ENCODE results near the gene MRPL23. TPM values are rescaled to one million over a fixed set of nuclear protein-coding genes. Genes with fewer than 3 reads are reported as not detected.

MRPL23 gene
- total and polyA plus RNA-seq, 2 donors (not counting 3 experiments of a cell fraction or from before 2014, with no cell fraction given) = 72.7 to 222 TPM

- Histone ChIP-seq H3K79me2 (ENCODE audit: control insufficient read depth, insufficient read depth, low read length) (no peaks in the 10 kb centered on the region), H4K20me1 (replicated peaks; ENCODE audit: control insufficient read depth, extremely low read depth, insufficient read depth, low read length) (no peaks in the 10 kb centered on the region), H3K4me3 (replicated peaks in 1 of 3; ENCODE audit: insufficient read depth in 1 of 3, low read depth in 1 of 3, low read length in 3 of 3) (no peak overlapping the region), H2AFZ (ENCODE audit: low read depth, low read length) (no peak overlapping the region), H3K36me3 (ENCODE audit: control insufficient read depth in 2 of 2, extremely low read depth in 1 of 2, insufficient read depth in 2 of 2, low read length in 2 of 2) (no peaks in the 10 kb centered on the region), H3K9me1 (replicated peaks; ENCODE audit: control insufficient read depth, extremely low read depth, insufficient read depth, low read length) (no peaks in the 10 kb centered on the region), H3K9me3 (replicated peaks; ENCODE audit: control insufficient read depth, insufficient read depth, low read length) (no peaks in the 10 kb centered on the region), H3K4me1 (ENCODE audit: control insufficient read depth, extremely low read depth, insufficient read depth, low read length) (no peaks in the 10 kb centered on the region), H3K9ac (replicated peaks; ENCODE audit: extremely low read depth, insufficient read depth, low read length) (no peak overlapping the region), H3K27me3 (ENCODE audit: control insufficient read depth in 2 of 2, insufficient read depth in 2 of 2, low read length in 2 of 2) (no peaks in the 10 kb centered on the region), H3K27ac (ENCODE audit: insufficient read depth, low read depth, low read length) (no peak overlapping the region), H3K4me2 (ENCODE audit: insufficient read depth, low read length) (no peak overlapping the region)
- dilution Hi-C loops (cut with MboI; ENCODE audit: extremely low pct_ligation_motif_present, low sequenced_read_pairs) = no loop called here
- intact Hi-C loops (cut with micrococcal nuclease) = no loop called here
- peak; percentile 37 for FAIRE-seq
- no peak for TF ChIP-seq JUN (IDR thresholded peaks at IDR 0.05; ENCODE audit: borderline replicate concordance, insufficient read depth, insufficient read length, low read depth)
- DNase-seq (ENCODE audit: low read depth, low spot score) = no peak
- ChIA-PET POLR2A (no interaction called here), CTCF (interaction anchor here (0.9 to 4.9 kb wide), 18 partner anchors 54 to 455 kb away, joined by 3 to 126 read pairs (median 6); partner anchors contain the start of genes MRPL23, SYT8 and TNNI2)
- BruUV-seq (replicated peaks) = no TSS peak
These were observed 55.1 kb downstream of the MRPL23 start for GRCh38 chr11:2002042-2002776.

GRCh38 chr11:2002807-2003206 lies 55.7 kb downstream of the MRPL23 start:
- ChIA-PET CTCF (interaction anchor here (1.0 to 4.9 kb wide), 13 partner anchors 54 to 352 kb away, joined by 3 to 126 read pairs (median 15); partner anchors contain the start of genes MRPL23, SYT8 and TNNI2), POLR2A (no interaction called here)
- Histone ChIP-seq H2AFZ (ENCODE audit: low read depth, low read length) (no peak overlapping the region), H3K79me2 (ENCODE audit: control insufficient read depth, insufficient read depth, low read length) (no peaks in the 10 kb centered on the region), H3K27me3 (ENCODE audit: control insufficient read depth in 2 of 2, insufficient read depth in 2 of 2, low read length in 2 of 2) (no peaks in the 10 kb centered on the region), H3K36me3 (ENCODE audit: control insufficient read depth in 2 of 2, extremely low read depth in 1 of 2, insufficient read depth in 2 of 2, low read length in 2 of 2) (no peaks in the 10 kb centered on the region), H3K4me2 (ENCODE audit: insufficient read depth, low read length) (no peak overlapping the region), H3K9ac (replicated peaks; ENCODE audit: extremely low read depth, insufficient read depth, low read length) (no peak overlapping the region), H4K20me1 (replicated peaks; ENCODE audit: control insufficient read depth, extremely low read depth, insufficient read depth, low read length) (no peaks in the 10 kb centered on the region), H3K9me1 (replicated peaks; ENCODE audit: control insufficient read depth, extremely low read depth, insufficient read depth, low read length) (no peaks in the 10 kb centered on the region), H3K9me3 (replicated peaks; ENCODE audit: control insufficient read depth, insufficient read depth, low read length) (no peaks in the 10 kb centered on the region), H3K4me1 (ENCODE audit: control insufficient read depth, extremely low read depth, insufficient read depth, low read length) (no peaks in the 10 kb centered on the region), H3K27ac (ENCODE audit: insufficient read depth, low read depth, low read length) (no peak overlapping the region), H3K4me3 (replicated peaks in 1 of 3; ENCODE audit: insufficient read depth in 1 of 3, low read depth in 1 of 3, low read length in 3 of 3) (no peak overlapping the region)
- dilution Hi-C loops (cut with MboI; ENCODE audit: extremely low pct_ligation_motif_present, low sequenced_read_pairs) = no loop called here
- DNase-seq (ENCODE audit: low read depth, low spot score) (no peak), FAIRE-seq (no peak)
- no TSS peak for BruUV-seq (replicated peaks)
- TF ChIP-seq POLR2AphosphoS5 (IDR thresholded peaks at IDR 0.05; ENCODE audit: insufficient read depth, low read depth, low read length) (no peak), FOS (IDR thresholded peaks at IDR 0.05; ENCODE audit: borderline replicate concordance, insufficient read depth, low read length) (no peak), JUN (IDR thresholded peaks at IDR 0.05; ENCODE audit: borderline replicate concordance, insufficient read depth, insufficient read length, low read depth) (no peak), EZH2 (IDR thresholded peaks at IDR 0.05; ENCODE audit: borderline replicate concordance, low read depth, low read length, severe bottlenecking) (no peak), MAX (IDR thresholded peaks at IDR 0.05; ENCODE audit: insufficient read depth, insufficient read length) (no peak), POLR2A (IDR thresholded peaks at IDR 0.05; ENCODE audit: low read depth, low read length) (no peak), GATA2 (IDR thresholded peaks at IDR 0.05; ENCODE audit: insufficient read depth, insufficient read length, low read depth, low read length) (no peak), CTCF (IDR thresholded peaks at IDR 0.05; ENCODE audit: extremely low read depth in 1 of 2, insufficient read depth in 1 of 2, low read depth in 1 of 2, low read length in 2 of 2) (no peak), MYC (IDR thresholded peaks at IDR 0.05; ENCODE audit: low read depth, low read length) (no peak)
- intact Hi-C loops (cut with micrococcal nuclease) = no loop called here
